ENCODE data around the gene RAD51B.

DNA sequence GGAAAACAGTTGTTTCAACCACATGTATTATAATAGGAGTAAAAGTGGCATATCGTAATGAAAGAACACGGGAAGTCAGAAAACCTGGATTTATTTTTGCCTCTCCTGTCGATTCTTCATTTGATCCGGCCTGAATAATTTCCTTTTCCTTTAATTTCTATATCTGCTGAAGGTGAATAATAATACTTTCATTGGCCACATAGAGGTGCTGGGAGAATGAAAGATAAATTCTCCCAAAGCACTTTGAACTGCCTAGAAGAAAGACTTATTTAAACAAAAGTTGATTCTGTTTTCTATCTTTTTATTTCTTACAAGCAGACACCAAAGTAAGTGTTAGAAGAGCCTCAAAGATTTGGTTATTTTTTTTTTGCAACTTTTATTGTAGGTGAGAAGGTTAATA lies 339.1 kb downstream of the RAD51B start:
- TF ChIP-seq POLR2A (IDR thresholded peaks at IDR 0.05; ENCODE audit: low read depth, low read length) (no peak), POLR2AphosphoS5 (IDR thresholded peaks at IDR 0.05; ENCODE audit: low read depth, low read length) (no peak)

Data from GM12892 (cell line).